NB4 (cell line): ENCODE results near the gene ZNF808.

ENCODE experiments used
- POLR2A ChIP-seq: IDR thresholded peaks from 2 replicates; pipeline ENCODE4 v1.6.1; 2011; ENCODE audit warnings: mild to moderate bottlenecking; ENCODE audit not compliant: insufficient read length; ENCODE audit errors: extremely low read depth
- TF ChIP-seq, protein P1 (sequence below): IDR thresholded peaks from one replicate; pipeline ENCODE4 v1.5.1; 2012; ENCODE audit warnings: low read depth, low read length

DNA sequence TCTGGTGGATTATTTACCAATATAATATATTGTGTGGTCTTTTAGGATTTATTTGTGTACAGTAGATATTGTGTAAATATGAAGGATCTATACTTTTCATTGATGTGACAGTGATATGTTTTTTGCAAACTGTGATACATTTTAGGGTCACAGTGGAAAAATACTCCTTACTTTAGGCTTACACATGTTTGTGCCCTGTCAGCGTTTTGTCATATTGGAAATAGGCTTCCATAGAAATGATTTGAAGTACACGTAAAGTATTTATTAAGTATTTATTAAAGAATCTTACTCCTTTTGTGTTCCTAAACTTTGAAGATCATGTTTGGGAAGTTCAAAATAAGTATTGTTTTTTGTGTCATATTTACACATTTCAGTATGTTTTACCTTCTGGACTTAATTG is 5.0 kb downstream of the ZNF808 start:
- no peak for TF ChIP-seq POLR2A
- TF ChIP-seq, protein P1, sequence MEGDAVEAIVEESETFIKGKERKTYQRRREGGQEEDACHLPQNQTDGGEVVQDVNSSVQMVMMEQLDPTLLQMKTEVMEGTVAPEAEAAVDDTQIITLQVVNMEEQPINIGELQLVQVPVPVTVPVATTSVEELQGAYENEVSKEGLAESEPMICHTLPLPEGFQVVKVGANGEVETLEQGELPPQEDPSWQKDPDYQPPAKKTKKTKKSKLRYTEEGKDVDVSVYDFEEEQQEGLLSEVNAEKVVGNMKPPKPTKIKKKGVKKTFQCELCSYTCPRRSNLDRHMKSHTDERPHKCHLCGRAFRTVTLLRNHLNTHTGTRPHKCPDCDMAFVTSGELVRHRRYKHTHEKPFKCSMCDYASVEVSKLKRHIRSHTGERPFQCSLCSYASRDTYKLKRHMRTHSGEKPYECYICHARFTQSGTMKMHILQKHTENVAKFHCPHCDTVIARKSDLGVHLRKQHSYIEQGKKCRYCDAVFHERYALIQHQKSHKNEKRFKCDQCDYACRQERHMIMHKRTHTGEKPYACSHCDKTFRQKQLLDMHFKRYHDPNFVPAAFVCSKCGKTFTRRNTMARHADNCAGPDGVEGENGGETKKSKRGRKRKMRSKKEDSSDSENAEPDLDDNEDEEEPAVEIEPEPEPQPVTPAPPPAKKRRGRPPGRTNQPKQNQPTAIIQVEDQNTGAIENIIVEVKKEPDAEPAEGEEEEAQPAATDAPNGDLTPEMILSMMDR, result no peak
